GM19372 (cell line): ENCODE data around the gene SLIT3.

Source experiments
- ATAC-seq: cut with Tn5 transposase; IDR thresholded peaks from one replicate; pipeline ENCODE4 v1.9.1; 2021; ENCODE audit warnings: mild to moderate bottlenecking, low read depth, moderate library complexity; ENCODE audit not compliant: unreplicated experiment

The SLIT3 gene

GRCh38 chr5:168851902-168852321 lies 449.0 kb downstream of the SLIT3 start:
- ATAC-seq, result peak; percentile 78

- no peak for ATAC-seq
Measured at GRCh38 chr5:168850683-168851082, 450.3 kb downstream of the SLIT3 start.

GRCh38 chr5:168848569-168848968 lies 452.4 kb downstream of the SLIT3 start:
- ATAC-seq, result no peak

- no peak for ATAC-seq
Measured at GRCh38 chr5:168847511-168848073, 453.3 kb downstream of the SLIT3 start.

- no peak for ATAC-seq
Measured at GRCh38 chr5:168844922-168845296, 456.0 kb downstream of the SLIT3 start.

- ATAC-seq, result no peak
Measured at GRCh38 chr5:168844016-168844921, 456.7 kb downstream of the SLIT3 start.

- no peak for ATAC-seq
Measured at GRCh38 chr5:168843277-168844015, 457.5 kb downstream of the SLIT3 start.

GRCh38 chr5:168842571-168843205 lies 458.3 kb downstream of the SLIT3 start:
- no peak for ATAC-seq

GRCh38 chr5:168837852-168838251 lies 463.1 kb downstream of the SLIT3 start:
- ATAC-seq, result no peak

- no peak for ATAC-seq
Measured at GRCh38 chr5:168836603-168837231, 464.2 kb downstream of the SLIT3 start.

- ATAC-seq, result no peak
Measured at GRCh38 chr5:168833936-168834335, 467.0 kb downstream of the SLIT3 start.

GRCh38 chr5:168833383-168833782 lies 467.6 kb downstream of the SLIT3 start:
- no peak for ATAC-seq

GRCh38 chr5:168832308-168832707 lies 468.6 kb downstream of the SLIT3 start:
- ATAC-seq, result no peak

- ATAC-seq, result no peak
Measured at GRCh38 chr5:168831383-168831782, 469.6 kb downstream of the SLIT3 start.

- no peak for ATAC-seq
Measured at GRCh38 chr5:168830833-168831232, 470.1 kb downstream of the SLIT3 start.

GRCh38 chr5:168829922-168830417 lies 471.0 kb downstream of the SLIT3 start:
- ATAC-seq, result no peak

- ATAC-seq, result no peak
Measured at GRCh38 chr5:168829044-168829443, 471.9 kb downstream of the SLIT3 start.

GRCh38 chr5:168827636-168828035 lies 473.3 kb downstream of the SLIT3 start:
- ATAC-seq, result no peak

- no peak for ATAC-seq
Measured at GRCh38 chr5:168826246-168826725, 474.7 kb downstream of the SLIT3 start.

GRCh38 chr5:168822745-168823281 lies 478.1 kb downstream of the SLIT3 start:
- no peak for ATAC-seq
